ENCODE data around the gene REEP6.
"Not testable (repeated sequence)": the region's sequence is repeated elsewhere in the genome, so short reads cannot be mapped to it uniquely, and the experiment has no call there.

The REEP6 gene

DNA sequence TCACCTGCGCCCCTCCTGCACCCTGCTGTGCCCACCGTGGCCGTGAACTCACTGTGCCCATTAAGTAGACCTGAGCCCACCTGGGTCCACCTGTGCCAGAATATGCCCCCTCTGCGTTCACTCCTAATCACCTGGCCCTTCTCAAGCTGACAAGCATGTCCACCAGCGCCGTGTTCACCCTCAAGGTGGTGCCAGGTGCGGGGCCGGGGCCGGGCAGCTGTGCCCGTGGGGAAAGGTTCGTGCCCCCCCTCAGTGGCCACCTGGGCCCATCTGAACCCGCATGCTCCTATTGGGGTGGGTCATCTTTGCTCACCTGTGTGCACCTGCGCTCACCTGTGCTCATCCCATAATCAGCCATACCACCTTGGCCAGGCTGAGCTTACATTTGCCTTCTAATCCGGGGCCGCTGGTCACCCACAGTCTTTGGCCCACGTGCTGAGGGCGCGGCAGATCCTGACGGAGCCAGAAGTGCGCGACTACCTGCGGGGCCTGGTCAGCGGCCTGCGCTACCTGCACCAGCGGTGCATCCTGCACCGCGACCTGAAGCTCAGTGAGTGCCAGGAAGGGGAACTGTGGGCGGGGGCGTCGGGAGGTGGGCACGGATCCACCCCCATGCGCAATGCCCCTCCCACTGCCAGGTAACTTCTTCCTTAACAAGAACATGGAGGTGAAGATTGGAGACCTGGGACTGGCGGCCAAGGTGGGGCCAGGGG, 35.2 kb downstream of the REEP6 start:
- no peak for DNase-seq

DNA sequence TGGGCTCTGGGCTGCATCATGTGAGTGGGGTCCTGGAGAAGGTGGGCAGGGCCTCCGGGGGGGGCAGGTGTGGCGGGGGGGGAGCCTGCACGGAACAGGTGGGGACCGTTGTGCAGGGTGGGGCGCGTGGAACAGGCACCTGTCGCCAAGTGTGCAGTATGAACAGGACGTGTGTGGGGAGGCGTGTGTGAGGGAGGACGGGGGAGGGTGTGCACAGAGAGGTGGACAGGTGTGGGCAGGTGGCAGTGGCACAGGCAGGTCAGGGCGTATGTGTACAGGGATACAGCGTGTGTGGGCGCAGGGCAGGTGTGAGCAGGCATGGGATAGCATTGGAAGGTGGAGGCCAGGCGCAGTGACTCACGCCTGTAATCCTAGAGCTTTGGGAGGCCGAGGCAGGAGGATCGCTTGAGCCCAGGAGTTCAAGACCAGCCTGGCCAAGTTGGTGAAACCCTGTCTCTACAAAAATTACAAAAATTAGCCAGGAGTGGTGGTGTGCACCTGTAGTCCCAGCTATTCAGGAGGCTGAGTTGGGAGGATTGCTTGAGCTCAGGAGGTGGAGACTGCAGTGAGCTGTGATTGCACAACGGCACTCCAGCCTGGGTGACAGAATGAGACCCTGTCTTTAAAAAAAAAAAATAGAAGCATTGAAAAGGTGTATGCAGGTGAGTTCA, 36.1 kb downstream of the REEP6 start:
- no peak for DNase-seq

DNA sequence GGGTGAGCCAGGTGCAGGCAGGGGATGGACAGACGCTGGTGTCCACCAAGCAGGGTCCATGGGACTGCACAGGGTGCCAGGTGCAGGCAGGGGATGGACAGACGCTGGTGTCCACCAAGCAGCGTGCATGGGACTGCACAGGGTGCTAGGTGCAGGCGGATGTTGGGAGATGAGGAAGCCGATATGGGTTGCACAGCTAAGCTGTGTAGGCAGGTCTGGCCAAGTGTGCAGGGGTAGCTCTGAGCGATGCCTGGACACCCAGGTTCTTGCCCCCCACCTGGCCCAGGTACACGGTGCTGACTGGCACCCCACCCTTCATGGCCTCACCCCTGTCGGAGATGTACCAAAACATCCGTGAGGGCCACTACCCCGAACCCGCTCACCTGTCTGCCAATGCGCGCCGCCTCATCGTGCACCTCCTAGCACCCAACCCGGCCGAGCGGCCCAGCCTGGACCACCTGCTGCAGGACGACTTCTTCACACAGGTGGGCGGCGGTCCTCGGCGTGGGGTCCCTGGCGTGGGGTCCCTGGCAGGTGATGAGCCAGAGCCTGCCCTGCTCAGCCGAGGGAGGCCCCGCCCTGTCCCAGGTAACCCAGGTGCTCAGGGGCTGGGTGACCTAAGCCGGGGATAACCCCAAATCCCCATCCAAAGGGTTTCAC, 36.8 kb downstream of the REEP6 start:
- DNase-seq = no peak

DNA sequence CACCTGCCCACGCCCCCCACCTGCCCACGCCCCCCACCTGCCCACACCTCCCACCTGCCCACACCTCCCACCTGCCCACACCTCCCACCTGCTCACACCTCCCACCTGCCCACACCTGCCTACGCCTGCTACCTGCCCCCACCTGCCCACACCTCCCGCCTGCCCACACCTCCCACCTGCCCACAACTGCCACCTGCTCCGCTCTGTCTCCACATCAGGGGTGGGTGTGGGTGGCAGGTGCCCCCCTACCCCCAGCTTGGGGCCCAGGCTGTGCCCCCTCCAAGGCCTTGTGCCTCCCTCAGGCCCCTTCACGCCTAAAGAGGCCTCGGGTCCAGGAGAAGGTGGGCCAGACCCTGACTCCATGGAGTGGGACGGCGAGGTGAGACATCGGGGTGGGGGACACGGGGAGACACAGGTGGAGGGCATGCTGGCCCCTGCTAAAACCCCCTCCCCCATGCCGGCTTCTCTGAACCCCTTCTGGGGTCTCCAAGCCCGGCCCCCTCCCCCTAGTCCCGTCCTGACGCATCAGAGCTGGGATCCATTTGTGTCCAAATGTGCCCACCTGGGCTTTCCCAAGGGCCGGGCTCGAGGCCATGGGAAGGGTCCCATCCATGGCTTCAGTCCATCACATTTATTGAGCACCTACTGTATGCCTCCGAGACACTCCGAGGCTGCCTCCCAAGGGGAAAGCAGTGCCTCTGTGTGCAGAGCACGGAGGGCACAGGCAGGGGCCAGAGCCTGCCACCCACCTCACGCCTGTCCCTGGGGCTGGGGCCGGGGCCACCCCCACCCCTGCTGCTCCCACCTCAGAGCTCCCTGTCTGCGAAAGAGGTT, 37.8 kb downstream of the REEP6 start:
- DNase-seq = no peak

DNA sequence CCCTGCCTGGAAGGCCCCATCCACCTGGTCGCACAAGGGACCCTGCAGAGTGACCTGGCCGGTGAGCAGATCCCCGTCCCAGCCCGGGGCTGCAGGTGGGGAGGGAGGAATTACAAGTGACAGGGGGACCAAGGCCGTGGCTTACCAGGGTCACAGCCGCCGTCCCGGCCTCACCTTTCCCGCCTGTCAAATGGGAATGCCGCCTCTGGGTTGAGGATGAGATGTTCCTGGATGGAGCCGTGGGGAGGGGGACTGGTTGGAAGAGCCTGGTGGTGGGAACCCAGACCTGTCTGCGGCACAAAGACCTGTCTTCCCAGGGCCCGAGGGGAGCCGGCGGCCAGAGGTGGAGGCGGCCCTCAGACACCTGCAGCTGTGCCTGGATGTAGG, 38.4 kb downstream of the REEP6 start:
- no peak for DNase-seq

DNA sequence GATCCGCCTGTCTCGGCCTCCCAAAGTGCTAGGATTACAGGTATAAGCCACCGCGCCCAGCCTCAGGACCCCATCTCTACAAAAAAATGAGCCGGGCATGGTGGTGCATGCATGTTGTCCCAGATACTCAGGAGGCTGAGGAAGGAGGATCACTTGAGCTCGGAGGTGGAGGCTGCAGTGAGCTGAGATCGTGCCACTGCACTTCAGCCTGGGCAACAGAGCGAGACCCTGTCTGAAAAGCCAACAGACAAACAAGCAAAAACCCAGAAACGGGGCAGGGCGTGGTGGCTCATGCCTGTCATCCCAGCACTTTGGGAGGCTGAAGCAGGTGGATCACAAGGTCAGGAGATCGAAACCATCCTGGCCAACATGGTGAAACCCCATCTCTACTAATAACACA, 39.9 kb downstream of the REEP6 start:
- not testable (repeated sequence) for DNase-seq

DNA sequence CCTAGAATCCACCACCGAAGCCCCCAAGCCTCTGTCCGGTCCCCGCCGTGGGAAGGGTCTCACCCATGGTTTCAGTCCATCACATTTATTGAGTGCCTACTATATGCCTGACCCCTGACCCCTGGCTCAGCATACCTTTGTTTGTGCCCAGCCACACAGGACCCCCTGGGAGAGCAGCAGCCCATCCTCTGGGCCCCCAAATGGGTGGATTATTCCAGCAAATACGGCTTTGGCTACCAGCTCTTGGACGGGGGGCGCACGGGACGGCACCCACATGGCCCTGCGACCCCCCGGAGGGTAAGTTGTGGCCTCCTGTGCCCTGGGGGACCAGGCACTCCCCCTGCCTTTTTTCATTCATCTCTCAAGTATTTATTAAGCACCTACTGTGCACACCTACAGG, 40.6 kb downstream of the REEP6 start:
- DNase-seq = no peak

DNA sequence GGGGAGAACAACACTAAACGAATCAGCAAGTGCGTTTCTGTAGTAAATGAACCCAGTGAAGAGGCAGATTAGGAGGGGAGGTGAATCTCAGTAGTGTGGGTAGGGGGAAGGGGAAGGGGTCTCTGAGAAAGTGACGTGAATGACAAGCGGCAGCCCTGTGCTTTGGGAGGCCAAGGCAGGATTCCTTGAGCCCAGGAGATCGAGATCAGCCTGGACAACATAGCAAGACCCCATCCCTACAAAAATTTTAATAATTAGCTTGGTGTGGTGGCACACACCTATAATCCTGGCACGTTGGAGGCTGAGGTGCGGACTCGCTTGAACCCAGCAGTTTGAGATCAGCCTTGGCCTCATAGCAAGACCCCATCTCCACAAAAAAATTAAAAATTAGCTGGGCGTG, 41.0 kb downstream of the REEP6 start:
- no peak for DNase-seq

DNA sequence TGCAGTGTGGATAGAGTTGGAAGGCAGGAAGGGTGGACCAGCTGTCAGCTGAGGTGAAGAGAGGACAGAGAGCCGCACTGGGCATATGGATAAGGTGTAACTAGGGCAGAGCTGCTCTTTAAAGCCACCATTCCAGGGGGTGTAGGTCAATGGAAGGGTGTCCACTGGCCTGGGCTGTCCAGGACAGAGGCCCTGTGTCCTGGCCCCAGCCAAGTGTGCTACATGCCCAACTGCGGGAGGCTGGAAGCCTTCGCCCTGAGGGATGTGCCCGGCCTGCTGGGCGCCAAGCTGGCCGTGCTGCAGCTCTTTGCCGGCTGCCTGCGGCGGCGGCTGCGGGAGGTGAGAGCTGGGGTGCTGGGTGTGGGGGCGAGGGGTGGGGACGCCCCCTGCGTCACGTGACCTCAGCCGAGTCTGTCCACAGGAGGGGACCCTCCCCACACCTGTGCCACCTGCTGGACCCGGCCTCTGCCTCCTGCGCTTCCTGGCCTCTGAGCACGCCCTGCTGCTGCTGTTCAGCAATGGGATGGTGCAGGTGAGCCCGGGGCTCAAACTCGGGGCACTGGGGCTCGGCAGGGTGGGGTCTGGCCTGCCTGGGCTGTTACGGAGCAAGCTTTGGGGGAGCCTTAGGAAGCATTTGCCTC, 42.6 kb downstream of the REEP6 start:
- DNase-seq = no peak

DNA sequence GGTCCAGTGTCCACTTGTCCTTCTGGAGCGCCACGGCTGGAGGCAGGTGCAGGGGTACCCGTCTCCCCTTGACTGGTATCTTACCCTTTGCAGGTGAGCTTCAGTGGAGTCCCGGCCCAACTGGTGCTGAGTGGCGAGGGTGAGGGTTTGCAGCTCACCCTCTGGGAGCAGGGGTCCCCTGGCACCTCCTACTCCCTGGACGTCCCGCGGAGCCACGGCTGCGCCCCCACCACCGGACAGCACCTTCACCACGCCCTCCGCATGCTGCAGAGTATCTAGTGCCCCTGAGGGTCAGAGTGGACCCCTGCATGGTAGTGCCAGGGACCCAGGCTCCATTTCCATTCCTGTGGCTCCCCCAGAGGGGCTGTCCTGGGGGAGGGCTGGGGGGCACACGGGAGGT, 44.0 kb downstream of the REEP6 start:
- no peak for DNase-seq

DNA sequence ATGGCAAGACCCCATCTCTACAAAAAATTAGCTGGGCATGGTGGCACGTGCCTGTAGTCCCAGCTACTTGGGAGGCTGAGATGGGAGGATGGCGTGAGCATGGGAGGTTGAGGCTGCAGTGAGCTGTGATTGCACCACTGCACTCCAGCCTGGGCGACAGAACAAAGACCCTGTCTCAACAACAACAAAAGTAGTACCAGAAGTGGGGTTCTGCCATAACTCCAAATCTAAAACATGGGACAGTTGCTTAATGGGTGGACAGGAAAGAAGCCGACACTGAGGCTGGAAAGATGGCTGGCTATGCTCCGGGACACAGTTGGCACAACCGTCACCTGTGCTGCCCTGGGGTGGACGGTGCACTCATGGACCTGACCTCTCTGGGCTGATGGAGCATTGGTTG, 44.7 kb downstream of the REEP6 start:
- DNase-seq = not testable (repeated sequence)

DNA sequence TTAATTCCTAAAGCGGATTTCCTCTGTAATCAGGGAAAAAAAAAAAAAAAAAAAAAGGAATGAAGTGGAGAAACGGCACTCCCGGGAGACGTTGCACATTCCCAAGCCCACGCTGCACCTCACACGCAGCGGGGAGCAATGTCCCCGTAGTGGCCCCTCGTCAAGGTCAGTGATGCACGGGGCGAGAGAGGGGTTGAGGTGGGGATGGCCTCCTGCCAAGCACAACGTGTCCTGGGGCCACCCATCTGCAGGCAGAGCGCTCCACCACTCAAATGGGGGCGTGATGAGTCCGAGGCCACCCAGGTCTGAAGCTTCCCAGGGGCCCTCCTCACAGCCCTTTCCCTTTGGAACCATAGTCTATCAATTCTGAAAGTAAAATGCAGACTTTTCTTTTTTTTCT, 48.0 kb downstream of the REEP6 start:
- DNase-seq = no peak

DNA sequence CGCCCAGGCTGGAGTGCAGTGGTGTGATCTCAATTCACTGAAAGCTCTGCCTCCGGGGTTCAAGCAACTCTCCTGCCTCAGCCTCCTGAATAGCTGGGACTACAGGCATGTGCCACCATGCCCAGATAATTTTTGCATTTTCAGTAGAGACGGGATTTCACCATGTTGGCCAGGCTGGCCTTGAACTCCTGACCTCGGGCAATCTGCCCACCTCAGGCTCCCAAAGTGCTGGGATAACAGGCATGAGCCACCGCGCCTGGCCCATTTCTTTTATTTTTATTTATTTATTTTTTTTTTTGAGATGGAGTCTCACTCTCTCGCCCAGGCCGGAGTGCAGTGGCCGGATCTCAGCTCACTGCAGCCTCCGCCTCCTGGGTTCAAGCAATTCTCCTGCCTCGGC, 48.8 kb downstream of the REEP6 start:
- not testable (repeated sequence) for DNase-seq

DNA sequence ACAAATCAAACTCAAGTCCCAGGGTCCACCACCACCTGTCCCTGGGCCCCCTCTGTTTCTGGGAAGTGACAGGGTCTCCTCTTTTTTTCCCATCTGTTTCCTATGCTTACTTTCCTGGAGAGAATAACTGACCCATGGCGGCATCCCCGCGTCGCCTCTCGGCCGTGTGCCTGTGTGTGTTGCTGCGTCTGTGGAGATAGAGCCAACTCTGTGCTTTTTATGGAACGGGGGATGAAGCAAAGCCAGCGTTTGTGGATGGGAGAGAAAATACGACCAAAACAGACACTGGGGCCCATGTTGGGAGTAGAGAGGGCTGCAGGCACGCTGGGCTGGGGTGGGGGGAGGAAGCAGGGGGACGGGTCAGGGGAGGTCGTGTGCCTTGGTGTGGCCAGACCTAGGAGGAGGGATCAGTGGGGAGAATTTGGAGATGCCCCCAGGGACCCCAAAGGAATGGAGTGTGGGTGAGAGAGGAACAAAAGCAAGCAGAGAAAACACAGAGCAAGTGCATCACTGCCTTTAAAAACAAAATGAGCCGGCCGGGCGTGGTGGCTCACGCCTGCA, 49.5 kb downstream of the REEP6 start:
- DNase-seq = no peak
